ENCODE data around the gene ABR.
"Not testable (repeated sequence)": the region's sequence is repeated elsewhere in the genome, so short reads cannot be mapped to it uniquely, and the experiment has no call there.

The ABR gene

DNA sequence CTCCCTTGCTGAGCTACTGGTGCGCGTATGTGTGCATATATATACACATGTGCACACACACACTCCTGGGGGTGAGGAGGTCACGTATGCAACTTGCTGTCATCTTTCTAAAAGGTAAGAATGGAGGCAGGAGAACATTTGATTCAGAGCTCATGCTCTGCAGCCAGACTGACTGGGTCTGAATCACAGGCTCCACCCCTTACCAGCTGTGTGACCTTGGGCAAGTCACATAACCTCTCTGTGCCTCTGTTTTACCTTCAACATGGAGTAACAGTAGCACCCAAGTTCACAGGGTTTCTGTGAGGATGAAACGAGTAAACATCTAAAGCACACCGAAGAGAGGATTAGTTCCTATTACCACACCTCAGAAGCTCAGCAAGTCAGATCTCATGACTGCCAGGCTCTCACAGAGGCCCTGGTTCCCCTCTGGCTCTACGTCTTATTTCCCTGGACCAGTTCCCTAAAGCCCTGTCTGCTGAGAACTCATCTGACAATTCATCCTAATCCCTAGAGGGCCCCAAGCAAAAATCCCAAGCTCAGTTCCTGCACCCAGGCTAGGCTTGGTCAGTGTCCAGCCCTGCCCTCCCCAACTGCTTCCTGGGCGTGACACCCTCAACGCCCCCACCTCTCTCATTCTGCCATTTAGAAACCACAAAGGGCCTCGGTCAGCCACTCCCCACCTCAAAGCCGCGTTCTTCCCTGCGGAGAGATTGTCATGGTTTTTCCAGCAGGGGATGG lies 28.7 kb downstream of the ABR start:
- DNase-seq (ENCODE audit: low spot score): no peak

DNA sequence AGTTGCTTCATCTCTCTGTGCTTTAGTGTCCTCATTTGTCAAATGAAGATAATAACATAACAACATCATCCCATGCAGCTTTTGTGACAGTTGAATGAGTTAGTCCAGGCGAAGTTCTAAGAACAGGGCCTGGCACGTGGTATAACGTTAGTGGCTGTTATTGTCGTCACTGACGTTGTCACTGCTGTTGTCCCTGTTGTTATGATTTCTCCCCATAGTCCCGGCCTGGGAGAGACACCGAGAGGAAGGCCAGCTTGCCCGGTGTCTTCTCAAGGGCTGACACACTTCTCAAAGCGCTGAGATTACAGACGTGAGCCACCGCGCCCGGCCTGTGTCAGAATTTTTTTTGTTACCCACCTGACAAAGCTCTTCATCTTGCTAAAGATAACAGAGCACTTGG lies 29.9 kb downstream of the ABR start:
- DNase-seq (ENCODE audit: low spot score): no peak

DNA sequence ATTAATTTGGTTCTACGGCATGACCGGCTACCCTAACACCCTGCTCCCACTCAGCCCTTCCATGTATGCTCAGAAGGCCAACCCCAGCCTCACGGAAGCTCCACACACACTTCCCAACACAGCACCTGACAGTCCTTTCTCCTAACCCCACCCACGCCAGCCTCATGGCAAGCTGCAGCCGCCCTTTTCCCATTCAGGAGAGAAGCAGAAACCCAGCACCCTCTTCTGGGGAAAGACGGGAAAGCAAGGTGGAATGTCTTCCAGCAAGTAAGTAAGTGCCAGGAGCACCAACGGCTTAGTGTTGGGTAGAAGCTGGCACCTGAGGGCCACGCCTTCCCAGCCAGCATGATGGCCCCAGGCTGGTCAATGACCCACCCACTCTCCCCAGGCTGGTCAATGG lies 32.1 kb downstream of the ABR start:
- DNase-seq (ENCODE audit: low spot score): peak; percentile 67

DNA sequence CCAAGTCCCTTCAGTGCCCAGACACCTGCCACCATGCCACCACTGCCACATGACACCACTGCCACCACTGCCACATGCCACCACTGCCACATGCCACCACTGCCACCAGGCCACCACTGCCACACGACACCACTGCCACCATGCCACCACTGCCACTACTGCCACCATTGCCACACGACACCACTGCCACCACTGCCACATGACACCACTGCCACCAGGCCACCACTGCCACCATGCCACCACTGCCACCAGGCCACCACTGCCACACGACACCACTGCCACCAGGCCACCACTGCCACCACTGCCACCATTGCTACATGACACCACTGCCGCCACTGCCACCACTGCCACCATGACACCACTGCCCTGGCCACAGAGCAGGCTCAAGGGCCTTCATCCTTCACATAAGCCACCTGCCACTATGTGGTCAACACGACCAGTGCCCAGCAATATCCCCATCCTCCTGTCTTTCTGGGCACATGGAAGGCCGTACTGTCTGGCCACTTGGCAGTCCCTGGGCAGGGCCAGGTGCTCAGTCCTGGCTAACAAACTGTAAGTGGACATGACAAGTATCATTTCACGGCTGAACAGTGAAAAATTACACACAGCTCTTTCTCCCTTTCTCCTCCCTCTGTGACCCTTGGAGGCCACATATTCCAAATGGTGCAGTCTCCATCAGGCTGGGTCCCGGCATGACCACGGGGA lies 33.1 kb downstream of the ABR start:
- no peak for DNase-seq (ENCODE audit: low spot score)

DNA sequence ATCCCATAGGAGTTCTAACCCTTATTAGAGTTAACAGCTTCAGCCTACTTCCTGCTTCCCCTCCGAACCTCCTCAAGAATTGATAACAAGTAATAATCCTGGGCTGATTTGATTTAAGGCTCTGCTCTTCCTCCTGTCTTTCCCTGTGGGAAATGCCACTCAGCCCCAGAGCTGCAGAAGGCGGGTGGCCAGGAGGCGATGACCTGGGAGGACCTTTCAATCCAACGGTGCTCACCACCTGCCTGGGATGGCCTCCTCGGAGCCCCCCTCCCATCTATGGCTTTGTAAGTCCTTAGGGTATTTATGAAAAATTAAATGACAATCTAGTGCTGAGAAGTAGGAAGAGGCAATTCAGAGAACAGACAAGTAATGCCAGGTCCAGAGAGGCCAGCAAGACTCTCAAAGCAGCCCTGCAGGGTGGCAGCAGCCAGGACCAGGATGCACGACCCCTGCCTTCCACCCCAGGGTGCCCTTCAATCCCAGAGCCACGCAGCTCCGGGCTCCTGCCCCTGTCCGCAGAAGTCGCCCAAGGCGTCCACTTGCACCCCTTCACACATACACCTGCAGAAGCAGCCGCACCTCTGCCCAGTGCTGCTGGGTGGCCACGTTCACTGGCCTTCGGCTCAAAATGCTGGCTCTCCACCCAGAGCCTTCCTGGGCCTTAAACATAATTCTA lies 34.3 kb downstream of the ABR start:
- DNase-seq (ENCODE audit: low spot score): peak; percentile 29

DNA sequence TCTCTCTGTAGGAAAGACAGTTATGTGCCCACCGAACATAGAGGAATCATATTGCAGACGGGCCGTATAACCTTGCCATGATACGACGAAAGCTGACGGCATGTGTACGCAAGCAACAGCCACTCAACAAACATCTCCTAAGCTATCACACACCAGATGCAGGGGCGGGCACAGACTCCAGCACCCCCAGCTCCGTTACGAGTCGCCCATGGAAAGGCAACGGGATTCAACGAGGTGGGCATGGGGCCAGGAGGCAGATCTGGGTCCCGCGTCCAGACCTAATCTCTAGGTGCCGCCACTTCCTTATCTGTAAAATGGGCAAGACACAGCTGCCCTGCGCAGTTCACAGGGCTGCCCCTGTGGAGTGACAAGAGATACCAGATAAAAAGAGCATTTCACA lies 35.6 kb downstream of the ABR start:
- no peak for DNase-seq (ENCODE audit: low spot score)

DNA sequence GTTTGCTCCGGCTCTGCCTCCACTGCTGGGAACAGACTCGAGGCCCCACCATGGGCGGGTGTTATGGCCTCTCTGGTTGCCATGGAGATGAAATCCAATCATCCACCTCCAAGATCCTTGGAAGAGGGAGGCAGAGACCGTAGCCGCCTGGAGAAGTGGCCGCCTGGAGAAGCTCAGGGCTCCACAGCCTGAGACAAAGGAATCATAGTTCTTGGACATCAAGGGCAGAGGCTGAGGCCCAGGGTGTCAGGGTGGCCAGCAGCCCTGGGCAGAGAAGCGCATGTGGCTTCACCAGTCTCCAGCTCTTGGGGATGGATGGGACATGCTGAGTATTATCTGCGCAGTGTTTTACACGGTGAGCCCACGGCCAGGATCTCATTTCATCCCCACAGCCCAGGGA lies 36.2 kb downstream of the ABR start:
- DNase-seq (ENCODE audit: low spot score): peak; percentile 92

DNA sequence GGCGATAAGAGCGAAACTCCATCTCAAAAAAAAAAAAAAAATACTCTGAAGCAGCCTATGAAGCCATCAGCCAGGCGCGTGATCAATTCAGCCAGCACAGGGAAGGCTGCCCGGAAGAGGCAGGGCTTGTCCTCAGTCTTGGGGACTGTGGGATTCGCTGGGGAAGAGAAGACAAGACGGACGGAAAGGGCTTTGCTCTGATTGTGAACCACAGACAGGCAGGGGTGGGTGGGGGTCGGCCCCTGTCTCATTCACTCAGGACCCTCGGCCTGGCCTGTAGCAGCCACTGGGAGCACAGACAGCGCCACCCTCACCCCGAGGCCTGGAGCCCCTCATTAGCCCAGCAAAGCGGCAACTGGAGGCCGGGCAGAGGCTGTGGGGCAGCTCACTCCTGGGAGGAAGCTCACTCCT lies 37.2 kb downstream of the ABR start:
- DNase-seq (ENCODE audit: low spot score): peak; percentile 56

DNA sequence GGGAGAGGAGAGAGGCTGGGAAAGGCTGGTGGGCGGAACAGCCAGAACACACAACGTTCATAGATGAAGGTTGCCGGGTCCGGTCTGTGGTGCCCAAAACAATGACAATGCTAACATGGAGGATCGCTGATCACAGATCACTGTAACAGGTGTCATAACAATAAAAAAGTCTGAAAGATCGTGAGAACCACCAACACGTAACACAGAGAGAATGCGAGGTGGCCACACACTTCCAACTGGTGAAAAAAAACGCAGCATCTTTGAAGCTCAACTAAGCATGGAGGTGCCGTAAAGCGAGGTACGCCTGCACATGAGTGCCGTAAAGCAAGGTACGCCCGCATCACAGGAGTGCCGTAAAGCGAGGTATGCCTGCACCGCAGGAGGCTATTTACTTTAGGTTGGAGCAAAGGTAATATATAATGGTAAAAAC lies 42.3 kb downstream of the ABR start:
- no peak for DNase-seq (ENCODE audit: low spot score)

DNA sequence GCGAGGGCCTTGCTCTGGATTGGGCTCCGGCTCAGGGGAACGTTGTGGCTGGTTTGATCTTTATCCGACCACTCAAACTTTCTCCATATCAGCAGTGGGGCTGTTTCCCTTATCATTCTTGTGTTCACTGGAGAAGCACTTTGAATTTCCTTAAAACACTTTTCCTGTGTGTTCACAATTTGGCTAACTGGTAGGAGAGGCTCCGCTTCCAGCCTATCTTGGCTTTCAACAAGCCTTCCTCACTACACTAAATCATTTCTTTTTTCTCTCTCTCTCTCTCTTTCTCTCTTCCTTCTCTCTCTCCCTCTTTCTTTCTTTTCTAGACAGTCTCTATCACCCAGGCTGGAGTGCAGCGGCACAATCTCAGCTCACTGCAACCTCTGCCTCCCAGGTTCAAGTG lies 43.0 kb downstream of the ABR start:
- DNase-seq (ENCODE audit: low spot score): no peak

DNA sequence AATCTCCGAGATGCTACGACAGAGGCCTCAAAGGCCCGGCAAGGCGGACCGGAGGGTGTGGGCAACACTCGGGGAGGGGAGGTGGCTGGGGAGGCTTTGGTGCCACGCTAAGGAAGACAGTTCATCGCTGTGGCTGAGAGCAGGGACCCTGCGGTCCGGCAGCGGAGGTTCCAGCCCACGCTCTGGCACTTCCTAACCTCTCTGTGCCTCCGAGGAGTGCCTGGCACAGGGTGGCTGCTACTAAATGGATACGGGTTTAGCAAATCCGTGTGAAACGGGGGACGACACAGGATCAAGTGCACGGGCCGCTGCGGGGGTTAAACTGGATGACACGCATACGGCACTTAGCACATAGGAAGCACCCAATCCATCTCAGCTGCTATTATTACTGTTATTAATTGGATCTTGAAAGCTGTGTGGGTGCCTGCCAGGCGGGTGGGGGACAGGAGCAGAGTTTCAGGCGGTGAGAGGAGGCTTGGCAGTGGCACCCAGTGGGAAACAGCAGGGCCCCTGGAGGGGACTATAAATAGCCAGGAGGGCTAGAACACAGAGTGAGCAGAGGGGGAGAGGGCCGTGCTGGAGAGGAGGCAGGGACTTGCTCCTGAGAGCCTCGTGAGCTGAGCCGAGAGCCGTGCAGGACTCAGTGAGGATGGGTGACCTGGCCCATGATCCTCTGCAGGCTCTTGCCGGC lies 45.0 kb downstream of the ABR start:
- no peak for DNase-seq (ENCODE audit: low spot score)

DNA sequence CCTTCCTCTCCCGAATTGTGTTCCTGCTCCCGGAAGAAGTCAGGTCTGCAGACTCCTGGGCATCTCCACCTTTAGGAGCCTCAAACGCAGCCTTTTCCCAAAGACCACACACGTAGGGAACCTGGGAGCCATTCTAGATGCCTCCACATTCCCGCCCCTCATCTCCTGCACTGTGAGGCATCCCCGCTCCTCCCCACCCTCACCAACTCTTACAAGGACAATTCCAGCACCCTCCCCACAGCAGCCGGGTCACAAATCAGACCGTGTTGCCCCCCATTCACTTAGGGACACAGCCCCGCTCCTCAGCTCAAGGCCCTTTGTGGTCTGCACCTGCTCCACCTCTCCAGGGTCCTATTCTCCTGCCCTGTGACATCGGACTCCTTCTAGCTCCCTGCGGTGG lies 49.6 kb downstream of the ABR start:
- no peak for DNase-seq (ENCODE audit: low spot score)

DNA sequence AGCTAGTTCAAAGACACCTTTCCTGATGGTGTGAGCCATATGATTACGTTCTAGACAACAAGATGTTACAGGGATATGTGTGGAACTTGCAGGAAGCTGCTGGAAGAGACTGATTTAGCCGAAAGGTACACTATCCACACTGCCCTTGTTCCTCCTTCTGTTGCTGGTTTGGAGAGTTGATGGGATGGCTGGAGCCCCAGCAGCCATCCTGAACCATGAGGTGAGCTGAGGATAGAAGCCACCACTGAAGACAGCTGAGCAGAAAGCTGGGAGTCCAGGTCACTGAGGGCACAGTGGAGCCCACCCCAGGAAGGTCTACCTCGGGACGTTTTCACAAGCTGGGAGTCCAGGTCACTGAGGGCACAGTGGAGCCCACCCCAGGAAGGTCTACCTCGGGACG lies 51.3 kb downstream of the ABR start:
- not testable (repeated sequence) for DNase-seq (ENCODE audit: low spot score)

DNA sequence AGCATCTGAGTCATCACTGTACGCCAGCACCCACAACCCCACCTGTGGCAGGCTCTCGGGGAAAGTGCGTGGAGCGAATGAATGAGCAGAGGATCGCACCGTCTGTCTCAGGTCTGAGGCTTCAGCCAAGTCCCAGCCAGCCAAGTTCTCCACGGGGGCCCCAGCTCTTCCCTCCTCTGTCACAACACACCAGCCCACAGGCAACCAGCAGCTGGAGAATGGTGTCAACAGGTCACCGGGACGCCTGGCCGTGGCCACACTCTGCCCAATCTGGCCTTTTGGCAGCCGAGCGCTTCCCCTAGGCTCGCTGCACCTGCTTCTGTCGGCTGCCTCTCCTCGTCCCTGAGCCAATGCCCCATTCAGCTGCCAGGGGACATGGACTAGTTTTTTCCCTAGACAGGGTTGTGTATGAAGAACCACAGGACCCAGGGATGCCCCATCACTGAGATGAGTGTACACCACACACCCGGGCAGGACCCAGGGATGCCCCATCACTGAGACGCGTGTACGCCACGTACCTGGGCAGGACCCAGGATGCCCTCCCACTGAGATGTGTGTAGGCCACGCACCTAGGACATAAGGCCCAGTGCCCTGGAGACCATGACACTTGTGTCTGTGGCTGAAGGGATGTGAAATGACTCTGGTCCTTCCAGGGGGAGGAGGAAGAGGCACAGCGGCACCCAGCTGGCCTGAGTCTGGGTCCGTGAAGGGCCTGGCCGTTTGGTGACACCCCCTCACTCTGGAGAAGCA lies 52.8 kb downstream of the ABR start:
- DNase-seq (ENCODE audit: low spot score): no peak

DNA sequence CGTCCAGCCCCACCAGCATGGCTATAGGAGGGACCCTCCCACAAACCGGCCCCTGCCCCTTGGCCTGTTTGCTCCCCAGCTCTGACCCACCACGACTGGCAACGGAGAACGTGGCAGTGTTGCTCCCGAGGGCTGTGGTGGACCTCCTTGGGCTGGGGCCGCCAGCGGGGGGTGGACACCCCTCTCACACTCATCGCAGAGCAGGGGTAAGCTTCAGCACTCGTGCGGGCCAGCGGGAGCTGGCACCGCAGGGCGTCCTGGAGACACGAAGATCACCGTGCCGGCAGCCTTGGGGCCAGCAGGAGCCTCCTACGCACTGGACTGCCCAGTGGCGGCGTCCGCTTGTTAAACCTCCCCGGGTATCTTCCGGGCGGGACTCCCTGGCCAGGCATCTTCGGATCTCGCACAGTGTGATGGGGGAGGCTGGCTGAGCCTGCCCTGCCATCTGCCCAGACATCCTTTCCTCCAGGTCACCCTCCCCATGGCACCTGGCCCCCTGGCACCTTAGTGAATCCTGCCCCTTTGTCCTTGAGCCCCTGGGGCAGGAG lies 53.5 kb downstream of the ABR start:
- DNase-seq (ENCODE audit: low spot score): no peak

DNA sequence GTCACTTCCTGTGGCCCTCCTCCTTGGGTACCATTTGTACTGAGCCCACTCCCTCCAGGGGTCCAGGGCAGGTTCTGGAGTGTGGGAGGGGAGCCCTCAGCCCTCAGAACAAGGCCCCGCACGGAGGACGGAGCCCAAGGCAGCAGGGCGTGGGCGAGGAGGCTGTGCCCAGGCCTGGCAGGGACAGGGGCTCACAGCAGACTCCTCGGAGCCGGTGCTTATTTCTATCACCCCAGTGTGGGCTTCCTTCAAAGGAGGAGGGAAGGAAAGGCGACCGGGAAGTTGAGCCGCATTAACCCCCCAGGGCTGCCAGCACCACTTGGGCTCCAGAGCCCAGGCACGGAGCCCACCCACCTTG lies 54.0 kb downstream of the ABR start:
- no peak for DNase-seq (ENCODE audit: low spot score)

DNA sequence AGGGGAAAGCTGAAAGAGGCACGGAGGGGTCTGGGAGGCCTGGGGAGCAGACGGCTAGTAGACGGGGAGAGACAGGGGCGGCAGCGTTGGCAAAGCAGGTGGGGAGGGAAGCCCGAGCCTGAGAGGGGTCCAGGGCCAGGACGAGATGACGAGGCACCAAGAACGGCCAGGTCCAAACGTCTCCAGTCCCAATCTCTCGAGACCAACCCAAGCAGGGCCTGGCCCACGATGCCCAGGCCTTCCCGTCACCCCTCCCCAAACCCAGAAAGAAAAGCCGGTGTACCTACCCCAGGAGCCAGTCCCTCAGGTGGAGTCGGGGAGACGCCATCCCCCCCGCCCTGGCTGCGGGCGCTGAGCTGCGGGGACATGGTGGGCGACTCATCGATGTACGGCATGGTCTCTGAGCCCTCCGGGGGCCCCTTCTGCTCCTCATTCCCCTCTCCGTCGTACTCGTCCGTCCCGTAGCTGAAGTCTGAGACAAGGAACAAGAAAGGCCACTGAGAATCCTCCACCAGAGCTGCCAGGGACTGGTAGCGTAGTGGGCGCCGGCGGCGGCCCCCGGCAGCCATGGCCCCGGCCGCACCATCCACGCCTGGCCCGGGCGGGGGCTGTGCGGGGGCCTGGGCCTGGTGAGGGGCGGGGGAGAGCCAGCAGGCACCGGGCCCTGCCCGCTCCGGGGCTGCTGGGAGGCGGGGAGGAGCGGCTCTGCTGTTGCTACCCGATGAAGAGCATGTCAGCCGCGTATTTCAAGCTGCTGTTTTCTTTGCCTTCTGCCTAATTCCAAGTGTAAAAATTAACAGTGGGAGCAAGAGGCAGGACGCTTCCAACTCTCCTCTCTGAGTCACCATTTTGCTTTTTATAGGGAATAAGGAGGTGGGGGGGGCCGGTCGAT lies 54.6 kb downstream of the ABR start:
- DNase-seq (ENCODE audit: low spot score): no peak

DNA sequence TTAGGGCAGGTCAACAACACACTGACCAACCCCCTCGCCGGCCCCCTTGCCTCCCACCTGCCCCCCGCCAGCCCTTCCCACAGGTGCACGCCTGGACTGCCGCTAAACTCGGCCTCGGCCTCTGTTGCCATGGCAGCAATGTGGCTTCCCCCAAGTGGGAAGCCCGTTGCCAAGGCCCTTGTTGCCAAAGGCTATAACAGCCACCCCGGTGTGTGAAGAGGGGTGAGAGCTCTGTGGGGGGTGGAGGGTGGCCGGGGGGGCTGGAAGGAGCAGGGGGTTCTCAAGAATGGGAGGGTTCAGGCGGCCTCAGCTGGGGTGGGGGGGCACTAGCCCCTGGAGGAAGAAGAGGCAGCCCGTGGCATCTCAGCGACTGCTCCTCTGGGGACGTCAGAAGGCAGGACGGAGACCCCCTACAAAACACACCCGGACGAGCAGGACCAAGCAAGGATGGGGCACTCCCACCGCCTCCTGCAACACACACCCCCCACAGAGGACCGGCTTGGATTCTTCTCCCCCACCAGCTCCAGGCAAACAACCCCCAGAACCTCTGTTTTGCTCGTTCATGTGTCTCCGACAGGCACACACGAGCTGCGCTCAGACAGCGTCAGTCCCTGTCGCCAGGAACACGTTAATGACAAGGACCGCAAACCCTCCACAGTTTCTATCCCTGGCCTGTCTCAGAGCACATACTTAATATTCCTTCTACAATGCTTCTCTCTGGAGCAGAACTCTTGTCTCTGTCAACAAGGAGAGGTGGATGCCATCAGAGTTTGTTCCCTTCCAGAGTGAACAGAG lies 55.7 kb downstream of the ABR start:
- no peak for DNase-seq (ENCODE audit: low spot score)

DNA sequence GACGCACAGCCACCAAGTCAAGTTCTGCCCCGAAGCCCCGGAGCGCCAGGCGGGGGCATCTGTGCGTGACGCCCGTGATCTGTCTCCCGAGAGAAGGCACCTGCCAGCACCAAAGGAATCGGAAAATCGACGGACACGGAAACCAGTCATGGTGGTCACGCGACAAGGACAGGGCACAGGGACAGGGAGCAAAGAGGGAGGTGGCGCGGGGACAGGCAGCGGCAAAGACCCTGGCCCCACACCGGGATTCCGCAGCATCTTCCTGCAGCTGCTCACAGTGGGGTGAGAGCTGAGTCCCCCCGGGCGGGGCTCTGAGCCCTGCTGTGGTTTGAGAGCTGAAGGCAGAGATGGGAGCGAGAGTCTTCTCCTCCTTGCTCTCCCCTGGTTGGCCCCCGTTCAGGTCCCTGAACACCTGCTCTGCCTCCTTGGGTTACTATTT lies 56.4 kb downstream of the ABR start:
- no peak for DNase-seq (ENCODE audit: low spot score)
